A549 (cell line): Measurements from ENCODE around the gene KIF18A.

Source experiments
- CEBPB ChIP-seq, 2 experiments: fragments of >200 bp in 1 of 2; sonication (Bioruptor Twin) in 1 of 2; formaldehyde crosslinking in 1 of 2; IDR thresholded peaks; 2 replicates each; pipeline ENCODE4 v1.6.1; 2012 to 2016
- CHD2 ChIP-seq: fragments of 150-350 bp; IDR thresholded peaks from 2 replicates; pipeline ENCODE4 v1.6.1; 2014; ENCODE audit warnings: low read length; ENCODE audit not compliant: partially characterized antibody
- GATA3 ChIP-seq: IDR thresholded peaks from 2 replicates; pipeline ENCODE4 v1.6.1; 2012; ENCODE audit warnings: borderline replicate concordance
- KDM5A ChIP-seq: fragments of 200-600 bp; sonication (generic); IDR thresholded peaks from 2 replicates; pipeline ENCODE4 v1.6.1; 2016; ENCODE audit warnings: antibody characterized with exemption, mild to moderate bottlenecking
- MAZ ChIP-seq: fragments of 150-350 bp; IDR thresholded peaks from 2 replicates; pipeline ENCODE4 v1.6.1; 2014; ENCODE audit warnings: antibody characterized with exemption, low read depth, low read length, borderline replicate concordance
- POLR2A ChIP-seq: IDR thresholded peaks from 2 replicates; pipeline ENCODE4 v1.6.1; 2012; ENCODE audit warnings: mild to moderate bottlenecking, low read length
- RCOR1 ChIP-seq: fragments of 150-350 bp; IDR thresholded peaks from 2 replicates; pipeline ENCODE4 v1.6.1; 2014; ENCODE audit warnings: antibody characterized with exemption, low read length, low read depth
- RNF2 ChIP-seq: fragments of 200-600 bp; sonication (generic); IDR thresholded peaks from 2 replicates; pipeline ENCODE4 v1.6.1; 2016; ENCODE audit warnings: low read depth, mild to moderate bottlenecking, antibody characterized with exemption, moderate library complexity, borderline replicate concordance
- SMC3 ChIP-seq: fragments of >200 bp; sonication (Bioruptor Twin); formaldehyde crosslinking; IDR thresholded peaks from 3 replicates; pipeline ENCODE4 v1.6.1; 2018; ENCODE audit warnings: inconsistent platforms
- TF ChIP-seq, protein P1 (sequence below): fragments of >200 bp; sonication (Bioruptor Twin); formaldehyde crosslinking; IDR thresholded peaks from 3 replicates; pipeline ENCODE4 v1.5.1; 2016
- TF ChIP-seq, protein P2 (sequence below): fragments of 450-650 bp; IDR thresholded peaks from 2 replicates; pipeline ENCODE4 v1.6.1; 2014; ENCODE audit warnings: antibody characterized with exemption
- TF ChIP-seq, protein P3 (sequence below): IDR thresholded peaks from 2 replicates; pipeline ENCODE4 v1.6.1; 2012
- TF ChIP-seq, protein P4 (sequence below): IDR thresholded peaks from 2 replicates; pipeline ENCODE4 v1.6.1; 2012

DNA sequence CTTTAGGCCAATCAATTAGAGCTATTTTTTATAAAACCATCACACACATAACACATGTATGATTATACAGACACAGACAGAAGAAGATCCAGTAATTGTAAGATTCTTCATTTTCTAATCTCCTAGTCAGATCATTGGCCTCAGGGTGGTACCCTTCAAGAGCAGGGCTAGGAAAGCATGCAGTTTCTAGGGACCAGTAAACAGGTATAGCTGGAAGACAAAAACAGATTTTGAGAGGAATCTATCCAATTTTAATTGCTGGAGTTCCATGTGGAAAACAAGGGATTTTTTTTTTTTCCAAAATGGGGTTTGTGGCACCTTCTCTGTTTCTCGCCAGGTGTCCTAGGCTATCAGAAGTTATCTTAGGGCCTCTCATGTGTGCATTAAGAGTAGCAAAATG, 29.9 kb upstream of the KIF18A start:
- TF ChIP-seq, protein P1, sequence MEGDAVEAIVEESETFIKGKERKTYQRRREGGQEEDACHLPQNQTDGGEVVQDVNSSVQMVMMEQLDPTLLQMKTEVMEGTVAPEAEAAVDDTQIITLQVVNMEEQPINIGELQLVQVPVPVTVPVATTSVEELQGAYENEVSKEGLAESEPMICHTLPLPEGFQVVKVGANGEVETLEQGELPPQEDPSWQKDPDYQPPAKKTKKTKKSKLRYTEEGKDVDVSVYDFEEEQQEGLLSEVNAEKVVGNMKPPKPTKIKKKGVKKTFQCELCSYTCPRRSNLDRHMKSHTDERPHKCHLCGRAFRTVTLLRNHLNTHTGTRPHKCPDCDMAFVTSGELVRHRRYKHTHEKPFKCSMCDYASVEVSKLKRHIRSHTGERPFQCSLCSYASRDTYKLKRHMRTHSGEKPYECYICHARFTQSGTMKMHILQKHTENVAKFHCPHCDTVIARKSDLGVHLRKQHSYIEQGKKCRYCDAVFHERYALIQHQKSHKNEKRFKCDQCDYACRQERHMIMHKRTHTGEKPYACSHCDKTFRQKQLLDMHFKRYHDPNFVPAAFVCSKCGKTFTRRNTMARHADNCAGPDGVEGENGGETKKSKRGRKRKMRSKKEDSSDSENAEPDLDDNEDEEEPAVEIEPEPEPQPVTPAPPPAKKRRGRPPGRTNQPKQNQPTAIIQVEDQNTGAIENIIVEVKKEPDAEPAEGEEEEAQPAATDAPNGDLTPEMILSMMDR, result no peak
- TF ChIP-seq CEBPB (IDR thresholded peaks at IDR 0.05) (no peak), SMC3 (no peak), RNF2 (no peak), CHD2 (no peak), GATA3 (no peak), KDM5A (no peak), POLR2A (no peak), RCOR1 (no peak), MAZ (no peak)
- TF ChIP-seq, protein P2, sequence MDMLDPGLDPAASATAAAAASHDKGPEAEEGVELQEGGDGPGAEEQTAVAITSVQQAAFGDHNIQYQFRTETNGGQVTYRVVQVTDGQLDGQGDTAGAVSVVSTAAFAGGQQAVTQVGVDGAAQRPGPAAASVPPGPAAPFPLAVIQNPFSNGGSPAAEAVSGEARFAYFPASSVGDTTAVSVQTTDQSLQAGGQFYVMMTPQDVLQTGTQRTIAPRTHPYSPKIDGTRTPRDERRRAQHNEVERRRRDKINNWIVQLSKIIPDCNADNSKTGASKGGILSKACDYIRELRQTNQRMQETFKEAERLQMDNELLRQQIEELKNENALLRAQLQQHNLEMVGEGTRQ, result no peak
- TF ChIP-seq, protein P3, sequence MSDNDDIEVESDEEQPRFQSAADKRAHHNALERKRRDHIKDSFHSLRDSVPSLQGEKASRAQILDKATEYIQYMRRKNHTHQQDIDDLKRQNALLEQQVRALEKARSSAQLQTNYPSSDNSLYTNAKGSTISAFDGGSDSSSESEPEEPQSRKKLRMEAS, result no peak
- TF ChIP-seq, protein P4, sequence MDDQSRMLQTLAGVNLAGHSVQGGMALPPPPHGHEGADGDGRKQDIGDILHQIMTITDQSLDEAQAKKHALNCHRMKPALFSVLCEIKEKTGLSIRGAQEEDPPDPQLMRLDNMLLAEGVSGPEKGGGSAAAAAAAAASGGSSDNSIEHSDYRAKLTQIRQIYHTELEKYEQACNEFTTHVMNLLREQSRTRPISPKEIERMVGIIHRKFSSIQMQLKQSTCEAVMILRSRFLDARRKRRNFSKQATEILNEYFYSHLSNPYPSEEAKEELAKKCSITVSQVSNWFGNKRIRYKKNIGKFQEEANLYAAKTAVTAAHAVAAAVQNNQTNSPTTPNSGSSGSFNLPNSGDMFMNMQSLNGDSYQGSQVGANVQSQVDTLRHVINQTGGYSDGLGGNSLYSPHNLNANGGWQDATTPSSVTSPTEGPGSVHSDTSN, result no peak
